ENCODE data around the gene MIDN.

Gene MIDN

GRCh38 chr19:1229056-1229923 lies 19.1 kb upstream of the MIDN start:
- no peak overlapping the region for H3K9ac ChIP-seq (ENCODE audit: low read depth, low read length, poor library complexity, severe bottlenecking)
- no peaks in the 10 kb centered on the region for H3K4me1 ChIP-seq (ENCODE audit: insufficient read depth, low read length, poor library complexity, severe bottlenecking)
- no peaks in the 10 kb centered on the region for H3K79me2 ChIP-seq (ENCODE audit: insufficient read depth, low read length)
- TF ChIP-seq CTCF (conservative IDR thresholded peaks at IDR 0.05; ENCODE audit: low read length) (no peak), EZH2phosphoT487 (IDR thresholded peaks at IDR 0.05; ENCODE audit: borderline replicate concordance) (no peak)
- no peaks in the 10 kb centered on the region for H3K9me3 ChIP-seq (ENCODE audit: insufficient read depth, low read depth, low read length)
- no peak overlapping the region for H3K4me2 ChIP-seq (ENCODE audit: low read depth, low read length, poor library complexity, severe bottlenecking)
- H3K4me3 ChIP-seq (ENCODE audit: low read length, poor library complexity, severe bottlenecking) = no peak overlapping the region
- no peaks in the 10 kb centered on the region for H3F3A ChIP-seq (ENCODE audit: low read depth)
- no peaks in the 10 kb centered on the region for H4K20me1 ChIP-seq (ENCODE audit: insufficient read depth, low read length, poor library complexity, severe bottlenecking)
- peaks cover 6% of the 10 kb centered on the region; the same call in 1 of the 2 replicates for H3K36me3 ChIP-seq (ENCODE audit: insufficient read depth, low read length)
- H3K9me2 ChIP-seq (replicated peaks; ENCODE audit: low read depth, low read length) = no peaks in the 10 kb centered on the region
- no peaks in the 10 kb centered on the region for H3K27me3 ChIP-seq (ENCODE audit: insufficient read depth, low read length, poor library complexity, severe bottlenecking)
- no peak overlapping the region for H2AFZ ChIP-seq (ENCODE audit: low read length)

- Histone ChIP-seq H3K4me2 (ENCODE audit: low read depth, low read length, poor library complexity, severe bottlenecking) (no peak overlapping the region), H2AFZ (ENCODE audit: low read length) (no peak overlapping the region), H3K4me1 (ENCODE audit: insufficient read depth, low read length, poor library complexity, severe bottlenecking) (no peaks in the 10 kb centered on the region), H3F3A (ENCODE audit: low read depth) (no peaks in the 10 kb centered on the region), H3K27me3 (ENCODE audit: insufficient read depth, low read length, poor library complexity, severe bottlenecking) (no peaks in the 10 kb centered on the region), H3K79me2 (ENCODE audit: insufficient read depth, low read length) (no peaks in the 10 kb centered on the region), H3K36me3 (ENCODE audit: insufficient read depth, low read length) (peaks cover 6% of the 10 kb centered on the region; the same call in 1 of the 2 replicates), H4K20me1 (ENCODE audit: insufficient read depth, low read length, poor library complexity, severe bottlenecking) (no peaks in the 10 kb centered on the region), H3K9me2 (replicated peaks; ENCODE audit: low read depth, low read length) (no peaks in the 10 kb centered on the region), H3K9me3 (ENCODE audit: insufficient read depth, low read depth, low read length) (no peaks in the 10 kb centered on the region), H3K4me3 (ENCODE audit: low read length, poor library complexity, severe bottlenecking) (no peak overlapping the region), H3K9ac (ENCODE audit: low read depth, low read length, poor library complexity, severe bottlenecking) (no peak overlapping the region)
- TF ChIP-seq EZH2phosphoT487 (IDR thresholded peaks at IDR 0.05; ENCODE audit: borderline replicate concordance) (no peak), CTCF (conservative IDR thresholded peaks at IDR 0.05; ENCODE audit: low read length) (no peak)
These were observed 18.2 kb upstream of the MIDN start for GRCh38 chr19:1229924-1230782.

GRCh38 chr19:1230783-1231489 lies 17.4 kb upstream of the MIDN start:
- no peaks in the 10 kb centered on the region for H3K4me1 ChIP-seq (ENCODE audit: insufficient read depth, low read length, poor library complexity, severe bottlenecking)

More at GRCh38 chr19:1230783-1231489, 17.4 kb upstream of the MIDN start:
- TF ChIP-seq EZH2phosphoT487 (IDR thresholded peaks at IDR 0.05; ENCODE audit: borderline replicate concordance) (no peak), CTCF (conservative IDR thresholded peaks at IDR 0.05; ENCODE audit: low read length) (no peak)
- H3K4me3 ChIP-seq (ENCODE audit: low read length, poor library complexity, severe bottlenecking) = no peak overlapping the region
- H3K79me2 ChIP-seq (ENCODE audit: insufficient read depth, low read length) = no peaks in the 10 kb centered on the region
- H3K9me3 ChIP-seq (ENCODE audit: insufficient read depth, low read depth, low read length) = no peaks in the 10 kb centered on the region
- H4K20me1 ChIP-seq (ENCODE audit: insufficient read depth, low read length, poor library complexity, severe bottlenecking) = no peaks in the 10 kb centered on the region
- H3K36me3 ChIP-seq (ENCODE audit: insufficient read depth, low read length) = peaks cover 6% of the 10 kb centered on the region; the same call in 1 of the 2 replicates
- H2AFZ ChIP-seq (ENCODE audit: low read length) = no peak overlapping the region
- H3F3A ChIP-seq (ENCODE audit: low read depth) = no peaks in the 10 kb centered on the region
- no peak overlapping the region for H3K9ac ChIP-seq (ENCODE audit: low read depth, low read length, poor library complexity, severe bottlenecking)
- no peaks in the 10 kb centered on the region for H3K9me2 ChIP-seq (replicated peaks; ENCODE audit: low read depth, low read length)
- H3K27me3 ChIP-seq (ENCODE audit: insufficient read depth, low read length, poor library complexity, severe bottlenecking) = no peaks in the 10 kb centered on the region
- no peak overlapping the region for H3K4me2 ChIP-seq (ENCODE audit: low read depth, low read length, poor library complexity, severe bottlenecking)

Measured in Loucy (cell line).